HG02970 (cell line): ENCODE results near the gene HEXIM2.

Experiments used
- ATAC-seq: cut with Tn5 transposase; IDR thresholded peaks from one replicate; pipeline ENCODE4 v1.9.1; 2021; ENCODE audit warnings: mild to moderate bottlenecking, moderate library complexity, moderate number of reproducible peaks; ENCODE audit not compliant: unreplicated experiment, low FRiP score

Gene HEXIM2

DNA sequence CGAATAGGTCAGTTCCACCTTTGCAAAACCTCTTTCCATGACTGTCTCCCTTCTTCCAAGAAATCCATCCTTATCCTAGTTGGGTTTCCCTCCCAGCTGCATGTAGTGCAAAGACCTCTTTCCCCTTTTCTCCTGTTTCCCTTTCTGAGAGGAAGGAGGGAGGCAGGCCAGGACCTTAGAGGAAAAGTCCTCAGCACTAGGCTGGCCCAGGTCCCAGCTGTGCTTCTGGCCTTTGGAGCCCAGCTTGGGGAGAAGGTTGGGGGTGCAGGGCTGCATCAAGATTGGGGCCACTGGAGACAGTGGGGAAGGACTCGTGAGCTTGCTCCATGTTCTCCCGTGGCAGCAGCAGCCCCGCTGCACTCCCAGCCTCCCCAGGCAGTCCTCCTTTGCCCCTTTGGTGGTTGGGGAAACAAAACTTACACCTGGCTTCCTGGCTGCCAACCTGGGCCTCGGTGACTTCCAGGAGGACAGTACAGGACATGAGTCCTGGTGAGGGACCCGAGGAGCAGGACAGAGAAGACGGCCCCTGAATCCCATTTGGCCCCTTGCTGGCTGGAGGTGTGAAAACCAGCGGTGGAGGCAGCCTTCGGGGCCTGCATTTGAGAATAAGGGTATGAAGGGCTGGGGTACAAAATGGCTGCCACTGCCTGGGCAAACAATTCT, 481 bp downstream of the HEXIM2 start:
- no peak for ATAC-seq

DNA sequence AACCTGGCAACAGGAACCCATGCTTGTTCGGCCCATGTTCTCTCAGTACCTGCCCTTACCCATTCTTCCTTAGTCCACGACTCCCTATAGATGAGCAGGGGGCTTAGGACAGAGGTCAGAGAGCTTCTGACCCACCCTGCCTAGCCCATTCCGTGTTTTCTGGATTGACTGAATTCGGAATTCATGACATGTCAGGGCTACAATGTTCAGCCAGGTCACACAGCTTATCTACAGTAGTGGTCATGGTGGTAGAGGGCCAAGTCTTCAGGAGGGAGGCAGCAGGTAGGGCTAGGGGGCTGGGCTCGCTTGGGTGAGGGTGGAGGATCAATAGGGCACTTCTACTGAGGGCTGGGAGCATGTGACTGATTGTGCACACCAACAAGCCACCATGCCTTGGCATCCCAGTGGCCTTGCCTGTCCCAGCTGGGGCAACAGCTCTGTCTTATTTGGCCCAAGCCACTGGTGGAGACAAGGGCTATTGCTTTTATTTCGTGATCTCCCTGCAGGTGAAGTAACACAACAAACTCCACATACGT, 3.1 kb downstream of the HEXIM2 start:
- ATAC-seq = no peak

DNA sequence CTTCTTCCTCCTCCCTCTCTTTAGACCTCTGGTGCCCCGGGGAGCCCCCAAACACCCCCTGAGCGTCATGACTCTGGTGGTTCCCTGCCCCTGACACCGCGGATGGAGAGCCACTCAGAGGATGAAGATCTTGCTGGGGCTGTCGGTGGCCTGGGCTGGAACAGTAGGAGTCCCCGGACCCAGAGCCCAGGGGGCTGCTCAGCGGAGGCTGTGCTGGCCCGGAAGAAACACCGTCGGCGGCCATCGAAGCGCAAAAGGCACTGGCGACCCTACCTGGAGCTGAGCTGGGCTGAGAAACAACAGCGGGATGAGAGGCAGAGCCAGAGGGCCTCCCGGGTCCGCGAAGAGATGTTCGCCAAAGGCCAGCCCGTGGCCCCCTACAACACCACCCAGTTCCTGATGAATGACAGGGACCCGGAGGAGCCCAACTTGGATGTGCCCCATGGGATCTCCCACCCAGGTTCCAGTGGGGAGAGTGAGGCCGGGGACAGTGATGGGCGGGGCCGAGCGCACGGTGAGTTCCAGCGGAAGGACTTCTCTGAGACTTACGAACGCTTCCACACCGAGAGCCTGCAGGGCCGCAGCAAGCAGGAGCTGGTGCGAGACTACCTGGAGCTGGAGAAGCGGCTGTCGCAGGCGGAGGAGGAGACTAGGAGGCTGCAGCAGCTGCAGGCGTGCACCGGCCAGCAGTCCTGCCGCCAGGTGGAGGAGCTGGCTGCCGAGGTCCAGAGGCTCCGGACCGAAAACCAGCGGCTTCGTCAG, 7.5 kb downstream of the HEXIM2 start:
- no peak for ATAC-seq

DNA sequence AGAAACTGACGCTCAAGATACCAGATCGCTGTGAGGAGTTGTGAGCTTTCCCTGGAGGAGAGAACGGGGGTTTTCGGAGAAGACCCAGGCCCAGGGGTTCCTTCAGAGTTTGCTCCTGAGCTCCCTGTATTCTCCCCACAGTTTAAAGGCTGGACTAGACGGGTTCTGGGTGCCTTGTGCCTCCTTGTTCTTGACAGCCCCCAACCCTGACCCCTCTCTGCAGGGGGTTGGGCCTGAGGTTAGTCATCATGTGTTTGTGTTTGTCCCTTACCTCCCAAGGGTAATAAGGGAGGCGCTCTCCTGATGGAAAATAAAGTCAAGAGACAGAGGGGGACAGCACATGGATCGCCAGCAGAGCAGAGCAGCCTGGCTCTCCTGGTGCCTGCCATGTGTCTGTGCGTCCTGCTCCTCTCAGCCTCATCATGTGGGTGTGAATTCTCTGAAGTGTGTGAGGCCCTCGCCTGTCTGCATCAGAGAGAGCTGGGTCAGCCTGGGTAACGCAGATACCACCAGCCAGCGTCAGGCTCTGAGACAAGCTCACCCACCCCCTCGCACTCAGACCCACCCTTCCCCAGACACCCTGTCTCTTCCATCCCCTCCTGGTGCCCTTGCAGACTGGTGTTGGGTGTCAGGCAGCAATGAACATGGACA, 8.7 kb downstream of the HEXIM2 start:
- ATAC-seq = no peak

DNA sequence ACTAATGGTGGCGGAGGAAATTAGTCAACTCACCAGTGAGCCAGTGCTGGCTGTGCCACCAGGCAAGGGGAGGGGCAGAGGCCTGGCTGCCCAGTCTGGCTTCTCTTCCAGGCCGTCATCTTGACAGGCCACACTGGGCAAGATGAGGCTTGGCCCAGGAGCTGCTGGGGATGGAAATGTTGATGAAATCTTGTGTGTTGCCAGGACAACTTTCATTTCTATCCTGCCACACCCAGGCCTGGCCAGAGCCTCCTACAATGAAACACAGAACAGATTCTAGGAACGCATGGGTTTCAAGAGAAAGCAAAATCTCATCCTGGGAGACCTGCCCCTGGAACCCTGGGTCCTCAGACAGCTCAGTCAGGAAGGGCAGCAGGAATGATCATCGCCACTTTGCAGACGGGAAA, 9.3 kb downstream of the HEXIM2 start:
- ATAC-seq = no peak

DNA sequence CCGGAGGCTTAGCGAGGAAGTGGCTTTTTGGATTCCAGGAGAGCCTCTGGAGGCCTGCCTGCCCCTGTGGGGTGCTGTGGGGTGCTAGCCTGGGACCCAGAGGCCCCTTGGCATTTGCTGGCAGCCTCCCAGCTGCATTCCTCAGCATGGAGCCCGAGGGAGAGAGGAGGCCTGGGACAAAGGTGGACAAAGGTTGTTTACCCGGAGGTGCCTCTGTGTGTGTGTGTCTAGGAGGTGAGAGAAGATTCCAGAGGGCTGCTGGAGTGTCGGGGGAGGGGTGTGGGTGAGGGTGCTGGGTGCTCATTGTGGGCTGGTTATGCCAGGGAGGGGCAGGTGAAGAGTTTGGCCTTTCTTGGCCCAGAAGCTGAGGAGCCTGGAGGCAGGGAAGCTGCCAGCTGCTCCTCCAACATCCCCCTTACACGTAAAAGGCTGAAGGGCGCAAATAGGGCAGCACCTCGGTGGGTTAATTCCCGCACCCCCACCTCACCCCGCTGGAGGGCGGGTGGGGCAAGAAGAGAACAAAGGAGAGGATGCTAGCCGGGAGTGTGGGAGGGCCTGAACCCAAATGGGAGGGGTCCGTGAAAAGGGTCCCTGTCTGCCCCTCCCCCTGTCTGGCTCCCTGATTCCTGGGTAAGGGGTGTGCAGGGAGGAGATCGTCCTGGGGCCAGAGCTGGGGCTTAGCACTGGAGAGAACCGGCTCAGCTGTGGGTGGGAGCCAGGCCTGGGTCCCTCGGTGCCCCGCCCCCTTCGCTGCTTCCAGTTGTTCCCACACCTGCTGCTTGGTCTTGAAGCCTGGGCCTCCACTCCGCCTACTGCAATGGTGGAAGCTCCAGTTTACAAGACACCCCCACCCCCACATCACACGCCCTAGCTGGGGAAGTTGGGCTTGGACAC, 9.9 kb downstream of the HEXIM2 start:
- no peak for ATAC-seq

DNA sequence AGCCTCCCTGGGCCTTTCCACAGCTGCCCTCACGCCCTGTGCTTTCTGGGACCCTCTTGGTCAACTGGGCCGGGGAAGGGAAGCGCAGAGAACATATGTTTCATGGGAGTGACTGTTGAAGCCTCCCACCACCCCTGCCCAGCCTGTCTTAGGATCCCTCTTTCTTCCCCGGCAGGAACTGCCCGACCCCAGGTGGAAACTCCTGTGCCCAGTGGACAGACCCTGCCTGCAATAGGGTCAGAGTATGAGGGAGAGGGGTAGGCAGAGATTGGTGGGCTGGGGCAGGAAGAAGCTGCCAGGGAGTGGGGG, 10.5 kb downstream of the HEXIM2 start:
- no peak for ATAC-seq

DNA sequence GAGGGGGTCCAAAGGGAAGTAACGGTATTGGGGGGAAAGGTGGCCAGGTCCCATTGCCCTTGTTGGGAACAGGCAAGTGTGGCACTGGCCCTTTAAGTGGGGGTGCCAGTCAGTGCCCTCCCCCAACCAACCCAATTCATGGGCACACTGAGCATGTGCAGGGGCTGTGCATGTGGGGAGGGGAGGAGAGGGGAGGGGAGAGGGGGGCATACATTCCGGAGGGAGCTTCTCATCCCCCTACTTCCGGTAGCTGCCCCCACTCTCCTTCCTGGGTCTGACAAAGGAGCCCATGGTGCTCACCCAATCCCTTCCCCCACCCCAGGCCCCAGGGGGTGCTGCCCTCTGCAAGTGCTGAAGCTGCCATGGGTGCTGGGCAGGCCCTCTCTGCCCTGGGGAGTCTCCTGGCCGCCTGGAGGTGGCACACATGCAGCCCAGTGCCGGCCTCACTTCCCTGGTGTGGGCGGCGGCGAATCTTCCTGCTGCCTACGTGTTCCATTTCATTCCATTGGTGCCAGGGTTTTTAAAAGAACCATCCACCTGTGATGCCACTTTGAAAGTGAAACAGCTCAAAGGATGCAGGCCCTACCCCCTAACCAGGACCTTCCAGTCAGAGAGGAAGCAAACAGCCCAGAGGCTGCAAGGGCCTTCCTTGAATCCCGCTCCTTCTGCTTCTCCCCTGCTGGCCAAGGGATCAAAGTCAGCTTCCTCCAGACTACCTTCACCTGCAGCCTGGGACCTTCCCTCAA, 11.0 kb downstream of the HEXIM2 start:
- ATAC-seq = no peak

DNA sequence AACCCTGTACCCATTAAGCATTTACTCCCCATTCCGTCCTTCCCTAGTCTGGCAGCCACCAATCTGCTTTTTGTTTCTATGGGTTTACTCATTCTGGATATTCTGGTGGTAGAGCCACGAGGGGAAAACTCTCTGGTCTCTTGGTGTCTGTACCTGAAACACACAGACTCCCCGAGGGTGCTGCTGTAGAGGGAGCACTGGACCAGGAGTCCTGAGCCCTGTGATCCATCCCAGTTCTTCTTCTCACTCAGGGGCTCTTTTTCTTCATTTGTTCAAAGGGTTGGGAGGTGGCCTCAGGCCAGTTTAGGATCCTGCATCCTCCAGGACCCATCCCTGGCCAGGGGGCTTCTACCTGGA, 14.1 kb downstream of the HEXIM2 start:
- ATAC-seq = no peak

DNA sequence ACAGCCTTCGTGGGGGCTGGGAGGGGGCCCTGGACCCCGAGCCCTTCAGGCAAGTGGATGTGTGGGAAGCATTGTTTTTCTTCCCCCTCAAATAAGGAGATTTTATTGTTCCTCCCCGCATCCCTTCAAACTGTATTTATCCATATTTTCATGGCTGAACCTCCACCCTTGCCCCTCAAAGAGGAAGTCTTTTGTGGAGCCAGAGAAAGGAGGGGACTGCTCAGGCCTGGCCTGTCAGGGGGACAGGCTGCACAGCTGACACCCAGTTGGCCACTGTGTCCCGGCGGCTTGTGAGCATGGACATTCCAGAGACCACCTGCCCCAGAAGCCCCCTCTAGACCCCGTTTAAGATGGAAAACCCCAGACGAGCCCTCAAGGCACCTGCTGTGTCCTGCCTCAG, 15.9 kb downstream of the HEXIM2 start:
- no peak for ATAC-seq

DNA sequence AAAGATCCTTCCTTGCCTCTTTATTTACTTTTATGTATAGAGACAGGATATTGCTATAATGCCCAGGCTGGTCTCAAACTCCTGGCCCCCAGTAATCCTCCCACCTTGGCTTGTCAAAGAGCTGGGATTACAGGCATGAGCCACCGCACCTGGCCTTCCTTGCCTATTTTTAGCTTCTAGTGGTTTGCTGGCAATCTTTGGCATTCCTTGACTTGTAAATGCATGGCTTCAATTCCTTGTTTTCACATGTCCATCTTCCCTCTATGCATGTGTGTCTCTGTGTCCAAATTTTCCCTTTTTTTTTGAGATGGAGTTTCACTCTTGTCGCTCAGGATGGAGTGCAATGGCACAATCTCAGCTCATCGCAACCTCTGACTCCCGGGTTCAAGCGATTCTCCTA, 22.5 kb downstream of the HEXIM2 start:
- no peak for ATAC-seq

DNA sequence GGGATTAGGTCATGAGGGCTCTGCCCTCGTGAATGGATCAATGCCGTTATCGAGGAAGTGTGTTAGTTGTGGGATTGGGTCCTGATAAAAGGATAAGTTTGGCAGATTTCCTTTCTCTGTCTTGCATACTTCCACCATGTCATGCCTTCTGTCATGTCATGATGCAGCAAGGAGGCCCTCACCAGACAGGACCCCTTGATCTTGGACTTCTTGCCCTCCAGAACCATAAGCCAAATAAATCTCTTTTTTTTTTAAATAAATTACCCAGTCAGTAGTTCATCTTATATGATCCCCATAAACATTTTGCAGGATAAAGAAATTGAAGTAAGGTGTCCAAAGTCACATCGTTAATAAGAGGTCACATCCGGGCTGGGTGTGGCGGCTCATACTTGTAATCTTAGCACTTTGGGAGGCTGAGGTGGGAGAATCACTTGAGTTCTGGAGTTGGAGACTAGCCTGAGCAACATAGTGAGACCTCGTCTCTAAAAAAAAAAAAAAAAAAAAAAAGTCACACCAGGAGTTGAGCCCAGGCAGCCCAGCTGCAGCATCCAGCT, 25.2 kb downstream of the HEXIM2 start:
- ATAC-seq = no peak

DNA sequence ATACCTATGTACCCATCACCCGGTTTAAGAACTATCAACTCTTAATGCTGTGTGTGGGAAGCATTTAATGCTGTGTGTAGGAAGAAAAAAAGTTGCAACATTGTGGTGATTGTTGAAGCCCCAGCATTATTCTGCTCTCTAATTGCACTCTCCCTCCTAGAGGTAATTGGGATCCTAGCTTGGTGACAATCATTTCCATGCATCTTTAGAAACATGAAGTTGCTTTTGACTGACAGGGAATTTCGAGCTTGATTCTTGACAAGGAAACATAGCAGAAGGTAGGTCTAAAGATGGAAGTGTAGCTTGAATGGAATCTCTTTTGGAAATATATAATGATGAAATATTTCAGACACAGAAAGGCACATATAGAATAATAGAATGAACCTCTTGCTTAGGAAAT, 27.3 kb downstream of the HEXIM2 start:
- no peak for ATAC-seq

DNA sequence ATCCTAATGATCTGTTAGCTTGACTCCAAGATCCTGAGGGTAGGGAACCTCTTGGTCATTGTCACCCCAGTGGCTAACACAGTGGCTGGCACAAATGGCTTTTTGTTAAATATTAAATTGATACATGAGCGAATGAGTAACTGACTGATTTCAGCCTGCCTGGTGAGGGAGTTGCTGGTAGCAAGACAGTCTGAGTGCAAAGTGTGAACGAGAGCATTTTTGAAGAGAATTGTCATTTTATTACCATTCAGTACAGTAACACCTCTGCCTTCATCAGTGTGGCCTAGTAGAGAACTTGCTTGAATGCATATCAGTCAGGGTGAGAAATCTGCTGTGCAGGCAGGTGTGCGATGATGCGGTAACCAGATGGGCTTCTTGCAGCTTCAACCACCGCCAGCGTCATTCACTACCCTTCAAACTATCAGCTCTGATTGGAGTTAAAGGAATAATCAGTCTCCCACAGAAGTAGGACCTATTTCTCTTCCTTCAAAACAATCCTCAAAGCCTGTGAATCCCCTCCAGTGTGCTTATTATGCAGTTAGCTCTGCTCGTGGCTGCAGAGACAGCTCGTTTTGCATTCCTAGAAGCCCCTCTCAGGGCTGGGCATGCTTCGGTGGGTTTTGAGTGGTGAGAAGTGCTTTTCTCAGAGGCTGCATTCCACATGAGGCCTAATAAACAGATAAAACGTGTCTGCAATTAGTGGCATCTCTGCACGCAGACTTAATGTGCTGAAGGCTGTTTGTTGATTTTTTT, 29.0 kb downstream of the HEXIM2 start:
- ATAC-seq = no peak

DNA sequence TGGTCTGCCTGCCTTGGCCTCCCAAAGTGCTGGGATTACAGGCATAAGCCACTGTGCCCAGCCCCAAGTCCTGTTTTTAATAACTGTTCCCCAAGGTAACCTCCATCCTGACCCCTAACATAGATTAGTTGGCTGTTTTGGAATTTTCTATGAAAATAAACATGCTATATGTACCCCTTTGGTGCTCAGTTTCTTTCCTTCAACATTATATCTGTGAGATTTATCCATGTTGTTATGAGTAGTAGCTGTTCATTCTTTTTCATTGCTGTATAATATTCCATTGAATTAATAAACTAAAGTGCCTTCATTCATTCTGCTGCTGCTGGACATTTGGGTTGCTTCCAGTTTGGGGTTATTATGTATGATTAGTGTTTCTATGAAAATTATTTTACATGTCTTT, 33.7 kb downstream of the HEXIM2 start:
- no peak for ATAC-seq

DNA sequence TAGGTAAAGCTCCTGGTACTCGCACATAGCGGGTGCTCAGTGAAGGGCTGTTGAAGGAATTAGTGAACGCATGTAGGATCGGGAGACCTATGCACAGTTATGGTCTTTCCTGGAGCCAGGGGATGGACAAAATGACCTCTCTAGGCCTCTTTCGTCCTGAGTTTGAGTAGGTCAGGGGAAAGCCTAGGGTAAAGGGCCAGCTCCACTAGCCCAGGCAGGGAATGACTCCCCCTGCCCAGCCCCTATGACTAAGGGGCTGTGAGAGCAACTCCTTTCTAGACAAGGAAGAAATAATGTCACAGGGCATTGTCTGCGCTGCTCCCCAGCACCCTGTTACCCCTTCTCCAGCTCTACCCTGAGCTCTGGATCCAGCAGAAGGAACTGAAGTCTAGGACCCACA, 35.4 kb downstream of the HEXIM2 start:
- ATAC-seq = no peak

DNA sequence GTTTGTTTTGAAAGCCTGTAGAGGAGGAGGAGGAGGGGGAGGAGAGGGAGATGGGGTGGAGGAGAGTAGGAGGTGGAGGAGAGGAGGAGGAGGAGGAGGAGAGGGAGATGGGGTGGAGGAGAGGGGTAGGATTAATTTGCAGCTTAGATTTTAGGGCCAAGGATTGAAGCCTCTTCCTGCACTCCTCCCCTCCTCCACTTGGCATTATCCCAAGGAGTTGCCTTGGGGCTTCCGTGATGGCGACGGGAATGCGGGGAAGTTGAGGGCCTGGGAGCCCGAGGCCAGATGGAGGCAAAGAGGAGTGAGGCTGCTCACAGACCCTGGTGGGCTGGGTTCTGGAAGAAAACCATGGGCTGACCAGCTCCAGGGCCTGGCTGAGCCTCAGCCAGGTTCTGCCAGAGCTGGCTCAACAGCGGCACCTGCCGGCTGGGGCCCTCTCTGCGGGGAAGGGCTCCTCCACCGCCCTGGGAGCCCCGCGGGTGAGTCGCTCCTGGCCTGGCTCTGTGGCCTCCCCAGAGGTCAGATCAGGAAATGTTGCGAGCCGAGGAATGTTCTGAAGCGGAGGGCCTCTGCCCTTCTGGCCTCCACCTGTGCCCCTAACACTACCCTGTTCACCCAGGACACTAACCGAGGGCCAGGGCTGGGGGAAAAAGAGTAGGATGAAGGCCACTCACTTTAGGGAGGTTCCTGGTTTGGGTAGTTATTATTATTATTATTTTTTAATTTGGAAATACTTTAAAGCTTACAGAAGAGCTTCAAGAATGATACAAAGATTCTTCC, 36.1 kb downstream of the HEXIM2 start:
- peak; percentile 60 for ATAC-seq

DNA sequence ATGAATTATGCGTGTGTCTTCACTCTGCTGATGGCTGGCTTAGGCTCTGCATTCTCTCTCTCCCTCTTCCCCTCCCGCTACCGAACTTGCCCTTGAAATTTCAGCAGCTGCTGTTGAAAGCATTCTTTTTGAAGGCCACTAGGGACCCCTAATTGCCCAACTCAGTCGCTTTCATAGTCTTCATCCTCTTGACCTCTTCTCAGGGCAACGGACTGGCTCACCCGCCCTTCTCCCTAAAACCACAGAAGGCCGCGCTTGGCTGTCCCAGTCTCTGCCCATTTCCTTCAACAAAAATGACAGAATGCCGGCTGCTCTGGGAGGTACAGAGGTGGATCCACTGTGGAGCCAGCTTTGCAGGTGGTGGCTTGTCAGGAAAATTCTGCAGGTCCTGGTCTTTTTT, 39.0 kb downstream of the HEXIM2 start:
- ATAC-seq = no peak
